ENCODE measurements around the gene DCPS.

Gene DCPS

DNA sequence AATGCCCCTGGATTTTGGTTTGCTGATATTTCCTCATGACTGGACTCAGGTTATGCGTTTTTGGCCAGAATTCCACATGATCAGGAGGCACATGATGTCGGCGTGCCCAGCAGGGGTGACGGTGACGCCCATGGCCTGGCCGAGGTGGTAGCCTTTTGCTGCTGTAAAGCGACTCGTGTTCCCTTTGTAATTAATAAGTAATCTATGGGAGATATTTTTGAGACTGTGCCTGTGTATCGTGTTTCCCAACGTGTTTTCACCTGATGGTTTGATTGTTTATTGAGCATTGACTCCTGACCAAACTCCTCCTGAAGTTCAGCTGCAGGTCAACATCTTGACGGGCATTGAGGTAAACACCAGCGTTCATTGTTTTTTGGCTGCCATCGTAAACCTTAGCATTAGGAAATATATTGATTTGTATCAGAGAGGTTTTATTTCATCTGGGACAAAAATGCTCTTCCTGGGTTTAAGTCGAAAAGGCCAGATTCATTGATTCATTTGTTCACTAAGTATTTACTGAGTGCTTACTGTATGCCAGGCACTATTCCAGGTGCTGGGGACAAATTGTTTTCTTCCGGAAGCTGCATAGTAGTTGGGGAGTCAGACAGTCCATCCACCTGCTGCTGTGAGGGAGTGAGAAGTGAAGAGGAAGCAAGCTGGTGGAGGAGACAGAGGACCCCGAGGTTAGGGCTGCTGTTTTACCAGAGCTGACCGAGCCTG is 23.6 kb downstream of the DCPS start:
- no peaks in the 10 kb centered on the region for H3K79me2 ChIP-seq (ENCODE audit: insufficient read depth, low read depth)
- H3K4me2 ChIP-seq = no peak overlapping the region
- H3K27me3 ChIP-seq (ENCODE audit: insufficient read depth, low read depth) = no peaks in the 10 kb centered on the region
- H2AFZ ChIP-seq (ENCODE audit: low read depth) = no peak overlapping the region
- no peaks in the 10 kb centered on the region for H3K4me1 ChIP-seq (ENCODE audit: low read depth, poor library complexity, severe bottlenecking)
- no peaks in the 10 kb centered on the region for H3K36me3 ChIP-seq (ENCODE audit: insufficient read depth)
- TF ChIP-seq CTCF (conservative IDR thresholded peaks at IDR 0.05; ENCODE audit: low read depth, low read length) = no peak
- H4K20me1 ChIP-seq (ENCODE audit: insufficient read depth) = no peaks in the 10 kb centered on the region
- no peak overlapping the region for H3K9ac ChIP-seq
- H3K27ac ChIP-seq = no peak overlapping the region
- no peak overlapping the region for H3K4me3 ChIP-seq (IDR thresholded peaks at IDR 0.05; ENCODE audit: insufficient read depth, low read depth, low read length)

DNA sequence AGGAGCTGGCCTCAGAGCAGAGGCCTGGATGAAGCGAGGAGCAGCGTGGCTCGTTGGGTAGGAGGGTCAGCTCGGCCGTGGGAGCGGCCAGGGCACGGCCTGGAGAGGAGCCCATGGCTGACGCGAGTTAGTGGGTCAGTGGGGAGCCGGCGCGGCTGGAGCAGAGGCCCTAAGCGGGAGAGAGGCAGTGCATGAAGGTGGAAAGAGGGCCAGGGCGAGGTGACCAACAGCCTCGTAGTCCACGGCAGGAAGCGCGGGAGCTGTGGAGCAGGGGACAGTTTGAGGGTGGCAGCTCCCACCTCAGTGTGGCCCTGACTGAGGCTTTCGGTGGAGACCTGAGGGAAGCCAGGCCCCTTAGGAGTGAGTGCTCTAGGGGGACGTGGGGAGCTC is 24.1 kb downstream of the DCPS start:
- H2AFZ ChIP-seq (ENCODE audit: low read depth) = no peak overlapping the region
- H4K20me1 ChIP-seq (ENCODE audit: insufficient read depth) = no peaks in the 10 kb centered on the region
- no peak overlapping the region for H3K4me3 ChIP-seq (IDR thresholded peaks at IDR 0.05; ENCODE audit: insufficient read depth, low read depth, low read length)
- H3K79me2 ChIP-seq (ENCODE audit: insufficient read depth, low read depth) = no peaks in the 10 kb centered on the region
- H3K4me1 ChIP-seq (ENCODE audit: low read depth, poor library complexity, severe bottlenecking) = no peaks in the 10 kb centered on the region
- H3K27me3 ChIP-seq (ENCODE audit: insufficient read depth, low read depth) = no peaks in the 10 kb centered on the region
- no peak for TF ChIP-seq CTCF (conservative IDR thresholded peaks at IDR 0.05; ENCODE audit: low read depth, low read length)
- H3K9ac ChIP-seq = no peak overlapping the region
- H3K4me2 ChIP-seq = no peak overlapping the region
- no peaks in the 10 kb centered on the region for H3K36me3 ChIP-seq (ENCODE audit: insufficient read depth)
- no peak overlapping the region for H3K27ac ChIP-seq

DNA sequence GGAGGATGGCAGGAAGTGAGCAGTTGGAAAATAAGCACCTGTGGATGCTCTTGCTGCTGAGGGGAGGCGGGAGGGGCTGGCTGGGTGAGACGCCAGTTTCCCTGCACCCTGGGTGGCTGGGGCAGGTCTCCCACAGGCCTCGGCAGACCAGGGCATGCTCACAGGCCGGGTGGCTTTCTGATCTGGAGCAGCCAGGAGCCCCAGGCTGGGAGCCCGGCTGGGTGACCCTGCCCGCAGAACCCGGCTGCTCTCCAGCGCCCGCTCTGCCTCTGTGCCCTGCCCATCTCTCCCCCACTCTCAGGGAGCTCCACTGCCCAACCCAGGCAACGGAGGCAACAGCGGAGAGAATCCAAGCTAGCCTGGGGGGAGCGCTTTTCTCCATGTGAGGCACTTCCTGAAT is 24.6 kb downstream of the DCPS start:
- H4K20me1 ChIP-seq (ENCODE audit: insufficient read depth) = no peaks in the 10 kb centered on the region
- no peak overlapping the region for H3K27ac ChIP-seq
- no peaks in the 10 kb centered on the region for H3K36me3 ChIP-seq (ENCODE audit: insufficient read depth)
- no peak overlapping the region for H2AFZ ChIP-seq (ENCODE audit: low read depth)
- no peaks in the 10 kb centered on the region for H3K27me3 ChIP-seq (ENCODE audit: insufficient read depth, low read depth)
- no peak for TF ChIP-seq CTCF (conservative IDR thresholded peaks at IDR 0.05; ENCODE audit: low read depth, low read length)
- no peak overlapping the region for H3K4me3 ChIP-seq (IDR thresholded peaks at IDR 0.05; ENCODE audit: insufficient read depth, low read depth, low read length)
- no peak overlapping the region for H3K9ac ChIP-seq
- no peak overlapping the region for H3K4me2 ChIP-seq
- no peaks in the 10 kb centered on the region for H3K4me1 ChIP-seq (ENCODE audit: low read depth, poor library complexity, severe bottlenecking)
- H3K79me2 ChIP-seq (ENCODE audit: insufficient read depth, low read depth) = no peaks in the 10 kb centered on the region

GRCh38 chr11:126328938-126329643 is 25.2 kb downstream of the DCPS start:
- Histone ChIP-seq H3K9ac (no peak overlapping the region), H3K36me3 (ENCODE audit: insufficient read depth) (no peaks in the 10 kb centered on the region), H3K4me3 (IDR thresholded peaks at IDR 0.05; ENCODE audit: insufficient read depth, low read depth, low read length) (no peak overlapping the region), H2AFZ (ENCODE audit: low read depth) (no peak overlapping the region), H3K27ac (no peak overlapping the region), H3K79me2 (ENCODE audit: insufficient read depth, low read depth) (no peaks in the 10 kb centered on the region), H3K27me3 (ENCODE audit: insufficient read depth, low read depth) (no peaks in the 10 kb centered on the region), H3K4me2 (no peak overlapping the region), H3K4me1 (ENCODE audit: low read depth, poor library complexity, severe bottlenecking) (no peaks in the 10 kb centered on the region), H4K20me1 (ENCODE audit: insufficient read depth) (no peaks in the 10 kb centered on the region)
- TF ChIP-seq CTCF (conservative IDR thresholded peaks at IDR 0.05; ENCODE audit: low read depth, low read length) = no peak
